ENCODE measurements around the gene CDH4.
"Not testable (repeated sequence)": the region's sequence is repeated elsewhere in the genome, so short reads cannot be mapped to it uniquely, and the experiment has no call there.

Gene CDH4

GRCh38 chr20:61845233-61845671, 593.2 kb downstream of the CDH4 start:
- no peak for DNase-seq

- no peak for DNase-seq
Measured at GRCh38 chr20:61846074-61846473, 594.0 kb downstream of the CDH4 start.

GRCh38 chr20:61846741-61847419, 594.8 kb downstream of the CDH4 start:
- DNase-seq, result no peak

DNA sequence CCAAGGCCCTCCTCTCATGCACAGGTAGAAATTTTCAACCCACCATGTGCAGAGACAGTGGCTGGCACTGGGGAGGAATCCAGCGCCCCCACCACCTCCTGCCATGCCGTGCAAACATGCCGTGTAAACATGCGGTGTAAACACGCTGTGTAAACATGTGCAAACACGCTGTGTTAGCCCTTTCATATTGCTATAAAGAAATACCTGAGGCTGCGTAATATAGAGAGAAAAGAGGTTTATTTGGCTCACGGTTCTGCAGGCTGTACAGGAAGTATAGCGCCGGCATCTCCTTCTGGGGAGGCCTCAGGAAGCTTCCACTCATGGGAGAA, 595.3 kb downstream of the CDH4 start:
- DNase-seq, result no peak

GRCh38 chr20:61847986-61848385, 595.9 kb downstream of the CDH4 start:
- no peak for DNase-seq

GRCh38 chr20:61848851-61849250, 596.8 kb downstream of the CDH4 start:
- no peak for DNase-seq

GRCh38 chr20:61849376-61849775, 597.3 kb downstream of the CDH4 start:
- DNase-seq, result no peak

GRCh38 chr20:61849822-61850221, 597.8 kb downstream of the CDH4 start:
- no peak for DNase-seq

- no peak for DNase-seq
Measured at GRCh38 chr20:61850457-61850856, 598.4 kb downstream of the CDH4 start.

DNA sequence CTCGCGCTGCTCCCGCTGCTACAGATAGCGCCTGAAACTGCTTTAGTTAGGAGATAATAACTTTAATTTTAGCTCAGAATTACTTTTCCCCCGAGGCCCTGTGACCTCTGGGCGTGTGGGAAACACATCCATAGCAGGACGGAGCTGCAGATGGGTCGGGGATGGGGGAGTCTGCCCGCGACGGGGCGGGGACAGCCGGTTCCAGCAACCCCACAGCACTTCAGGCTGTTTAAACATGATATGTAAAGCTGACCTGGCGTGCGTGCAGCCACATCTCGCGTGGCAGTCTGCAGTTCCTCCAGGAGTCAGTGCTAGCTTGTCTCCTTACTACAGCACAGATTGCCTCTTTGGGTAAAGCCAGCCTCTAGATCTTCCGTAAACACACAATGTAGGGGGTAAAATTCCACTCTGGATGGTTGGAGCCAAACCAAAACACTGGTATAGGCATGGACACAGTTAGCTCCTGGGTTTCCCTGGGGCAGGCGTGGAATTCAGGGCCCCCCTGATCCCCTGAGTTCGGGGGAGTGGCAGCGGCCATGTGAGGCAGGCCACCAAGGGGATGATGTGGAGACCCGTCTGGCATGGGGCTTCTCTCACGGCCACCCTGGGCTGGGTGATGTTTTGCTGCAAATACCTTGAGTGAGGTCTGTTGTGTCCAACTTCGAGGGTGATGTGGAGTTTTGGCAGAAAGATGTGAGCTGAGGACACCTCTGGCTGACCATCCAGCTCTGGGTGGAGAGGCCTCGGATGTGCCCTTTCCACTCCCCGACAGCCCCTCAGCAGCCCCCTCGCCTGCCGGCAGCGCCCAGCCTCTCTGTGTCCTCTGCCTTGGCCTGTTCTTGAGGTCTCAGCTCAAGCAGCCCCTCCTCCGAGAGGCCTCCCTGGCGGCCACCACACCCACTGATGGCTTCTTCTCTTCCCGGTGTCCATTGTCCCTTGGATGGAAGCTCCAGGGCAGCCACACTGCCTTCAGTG, 599.2 kb downstream of the CDH4 start:
- no peak for DNase-seq

- DNase-seq, result no peak
Measured at GRCh38 chr20:61852268-61853072, 600.4 kb downstream of the CDH4 start.

DNA sequence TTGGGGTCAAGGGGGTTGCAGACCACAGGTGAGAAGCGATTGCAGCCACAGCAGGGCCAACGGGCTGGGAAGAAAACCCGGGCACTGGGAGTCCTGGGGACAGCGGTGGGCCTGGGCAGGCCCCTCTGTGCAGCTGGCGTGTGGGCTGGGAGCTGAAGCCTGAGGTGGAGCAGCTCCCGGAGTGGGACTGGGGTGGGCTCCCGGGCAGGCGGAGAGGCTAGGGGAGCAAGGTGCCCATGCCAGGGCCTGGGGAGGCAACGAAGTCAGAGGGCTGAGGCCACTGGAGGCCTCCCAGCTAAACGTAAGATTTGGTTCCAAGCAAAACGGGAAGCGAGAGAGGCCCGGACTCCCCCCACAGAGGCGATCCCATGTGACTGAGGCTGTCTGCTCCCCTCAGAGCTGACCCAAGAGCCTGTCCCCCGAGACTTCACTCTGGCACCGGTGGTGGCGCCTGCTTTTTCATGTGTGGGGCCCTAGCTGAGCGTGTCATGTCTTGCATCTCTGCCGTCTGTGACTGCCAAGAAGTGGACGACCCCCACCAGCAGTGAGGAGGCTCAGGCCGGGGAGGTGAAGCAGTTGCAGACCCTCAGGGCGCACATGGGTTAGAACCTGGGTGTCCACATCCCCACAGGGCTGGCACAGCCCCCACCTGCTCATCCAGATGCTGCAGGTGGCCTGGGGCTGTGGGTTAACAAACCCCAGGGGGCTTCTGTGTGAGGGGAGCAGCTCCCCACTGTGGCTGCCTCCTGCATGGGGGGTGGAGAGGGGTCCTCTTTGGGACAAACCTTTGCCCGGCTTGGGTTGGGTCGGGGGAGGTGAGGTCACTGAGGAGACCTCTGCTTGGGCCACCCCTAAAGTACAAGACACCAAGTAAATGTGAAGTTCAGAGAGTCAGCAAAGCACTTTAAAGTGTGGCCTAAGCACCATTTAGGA, 601.3 kb downstream of the CDH4 start:
- DNase-seq, result no peak

DNA sequence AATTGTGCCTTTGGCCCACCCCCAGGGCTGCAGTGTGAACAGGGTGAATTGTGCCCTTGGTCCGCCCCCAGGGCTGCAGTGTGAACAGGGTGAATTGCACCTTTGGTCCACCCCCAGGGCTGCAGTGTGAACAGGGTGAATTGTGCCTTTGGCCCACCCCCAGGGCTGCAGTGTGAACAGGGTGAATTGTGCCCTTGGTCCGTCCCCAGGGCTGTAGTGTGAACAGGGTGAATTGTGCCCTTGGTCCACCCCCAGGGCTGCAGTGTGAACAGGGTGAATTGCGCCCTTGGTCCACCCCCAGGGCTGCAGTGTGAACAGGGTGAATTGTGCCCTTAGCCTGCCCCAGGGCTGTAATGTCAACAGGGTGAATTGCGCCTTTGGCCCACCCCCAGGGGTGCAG, 602.5 kb downstream of the CDH4 start:
- DNase-seq, result not testable (repeated sequence)

DNA sequence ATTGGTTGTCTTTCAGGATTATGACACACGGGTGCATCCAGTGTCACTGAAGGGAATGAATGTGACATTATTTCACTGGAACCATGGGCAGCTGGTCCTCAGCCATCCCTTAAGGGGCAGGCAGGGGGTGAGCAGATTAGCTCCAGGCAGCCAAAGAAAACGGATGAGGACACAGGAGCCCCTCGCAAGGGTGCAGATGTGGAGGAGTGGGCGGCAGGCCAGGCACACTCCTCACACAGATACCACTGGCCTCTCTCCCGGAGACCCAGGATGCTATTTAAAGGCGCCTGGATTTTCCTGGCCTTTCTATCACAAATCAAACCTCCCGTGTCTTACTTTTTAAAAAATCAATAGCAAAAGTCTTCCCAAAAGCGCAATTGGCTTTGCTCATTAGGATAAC, 603.2 kb downstream of the CDH4 start:
- DNase-seq, result no peak

DNA sequence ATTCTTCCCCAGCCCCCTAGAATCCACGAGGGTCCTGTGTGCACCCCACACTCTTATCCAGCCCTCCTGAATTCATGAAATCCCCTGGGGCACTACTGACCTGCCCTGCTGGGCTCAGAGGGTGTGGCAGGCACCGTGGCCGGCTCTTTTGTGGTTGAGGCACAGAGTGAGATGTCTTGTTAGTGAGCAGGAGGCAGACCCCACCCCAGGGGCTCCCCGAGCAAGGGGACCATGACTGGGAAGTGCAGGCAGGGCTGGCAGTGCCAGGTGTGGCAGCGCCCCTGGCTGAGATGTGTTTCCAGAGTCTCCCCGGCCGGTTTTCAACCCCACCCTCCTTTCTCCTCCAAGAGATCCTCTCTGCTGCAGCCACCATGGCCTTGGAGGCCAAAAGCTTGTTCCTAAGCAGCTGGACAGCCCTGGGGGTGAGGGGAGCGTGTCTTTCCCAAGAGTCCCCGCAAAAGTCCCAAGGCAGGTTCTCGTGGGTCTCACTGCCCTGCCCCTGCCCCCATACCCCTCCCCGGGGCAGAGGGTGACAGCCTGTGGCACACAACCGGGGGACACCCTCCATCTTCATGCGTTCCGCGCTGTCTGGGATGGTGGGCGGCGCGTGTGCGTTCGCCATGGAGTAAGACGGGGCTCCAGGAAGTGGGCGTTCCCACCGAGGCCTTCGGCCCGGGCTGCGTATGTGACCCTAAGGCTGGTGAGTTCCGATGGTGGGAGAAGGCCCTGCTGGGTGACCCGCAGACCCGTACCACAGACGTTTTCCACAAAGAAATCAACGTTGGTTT, 604.8 kb downstream of the CDH4 start:
- DNase-seq, result no peak

- no peak for DNase-seq
Measured at GRCh38 chr20:61857414-61857775, 605.3 kb downstream of the CDH4 start.

- no peak for DNase-seq
Measured at GRCh38 chr20:61857884-61858283, 605.8 kb downstream of the CDH4 start.

GRCh38 chr20:61859767-61860166, 607.7 kb downstream of the CDH4 start:
- no peak for DNase-seq

- no peak for DNase-seq
Measured at GRCh38 chr20:61860260-61860987, 608.4 kb downstream of the CDH4 start.

GRCh38 chr20:61861054-61861841, 609.2 kb downstream of the CDH4 start:
- DNase-seq, result no peak

Measured in NCI-H1105 (cell line).